ENCODE results near the gene CD1D. TPM values are rescaled to one million over a fixed set of nuclear protein-coding genes. Genes with fewer than 3 reads are reported as not detected.

Gene CD1D
- total RNA-seq, 4 donors from 2014 or later: 11.6 to 34.7 (median 16.4) TPM

- Histone ChIP-seq H3K9me3 (no peaks in the 10 kb centered on the region), H3K4me3 (peak overlapping the region; percentile 41 to 48 (median 48)), H3K36me3 (no peaks in the 10 kb centered on the region), H3K27ac (peak overlapping the region; percentile 50 to 71 (median 60)), H3K27me3 (no peaks in the 10 kb centered on the region), H3K4me1 (no peaks in the 10 kb centered on the region)
- no peak for TF ChIP-seq CTCF (IDR thresholded peaks at IDR 0.05)
- TF ChIP-seq POLR2A (IDR thresholded peaks at IDR 0.05): no peak
- DNase-seq: peak; percentile 75 to 93 (median 82)
These were observed 31.0 kb upstream of the CD1D start for GRCh38 chr1:158149577-158150269.

GRCh38 chr1:158150523-158150922, 30.2 kb upstream of the CD1D start:
- Histone ChIP-seq H3K36me3 (no peaks in the 10 kb centered on the region), H3K4me3 (no peak overlapping the region), H3K9me3 (no peaks in the 10 kb centered on the region), H3K27me3 (no peaks in the 10 kb centered on the region), H3K27ac (peak overlapping the region in 2 of 4 donors; percentile 50 to 71), H3K4me1 (no peaks in the 10 kb centered on the region)
- no peak for TF ChIP-seq POLR2A (IDR thresholded peaks at IDR 0.05)
- TF ChIP-seq CTCF (IDR thresholded peaks at IDR 0.05): no peak
- DNase-seq: no peak

- TF ChIP-seq POLR2A (IDR thresholded peaks at IDR 0.05) (no peak), CTCF (IDR thresholded peaks at IDR 0.05) (no peak)
- DNase-seq: no peak
- Histone ChIP-seq H3K27me3 (no peaks in the 10 kb centered on the region), H3K27ac (no peak overlapping the region), H3K9me3 (no peaks in the 10 kb centered on the region), H3K4me1 (no peaks in the 10 kb centered on the region), H3K4me3 (no peak overlapping the region), H3K36me3 (no peaks in the 10 kb centered on the region)
These were observed 27.5 kb upstream of the CD1D start for GRCh38 chr1:158153179-158153578.

- TF ChIP-seq POLR2A (IDR thresholded peaks at IDR 0.05) (no peak), CTCF (IDR thresholded peaks at IDR 0.05) (no peak)
- H3K4me3 ChIP-seq: no peak overlapping the region
- H3K9me3 ChIP-seq: no peaks in the 10 kb centered on the region
- no peaks in the 10 kb centered on the region for H3K4me1 ChIP-seq
- H3K27me3 ChIP-seq: no peaks in the 10 kb centered on the region
- H3K36me3 ChIP-seq: no peaks in the 10 kb centered on the region
- no peak for DNase-seq
- no peak overlapping the region for H3K27ac ChIP-seq
These were observed 26.8 kb upstream of the CD1D start for GRCh38 chr1:158153746-158154444.

GRCh38 chr1:158154501-158154900, 26.2 kb upstream of the CD1D start:
- Histone ChIP-seq H3K9me3 (no peaks in the 10 kb centered on the region), H3K36me3 (no peaks in the 10 kb centered on the region), H3K27me3 (no peaks in the 10 kb centered on the region), H3K4me1 (no peaks in the 10 kb centered on the region), H3K27ac (no peak overlapping the region), H3K4me3 (no peak overlapping the region)
- TF ChIP-seq CTCF (IDR thresholded peaks at IDR 0.05) (no peak), POLR2A (IDR thresholded peaks at IDR 0.05) (no peak)
- DNase-seq: no peak

Data from Peyer's patch (tissue), 4 donors.